GM18507 (cell line): ENCODE results near the gene FAM9C.

ENCODE experiments used
- DNase-seq: peaks from one replicate; pipeline ENCODE4 v3.0.0; 2011; ENCODE audit warnings: low read depth; ENCODE audit not compliant: insufficient read length; ENCODE audit errors: extremely low spot score
- FAIRE-seq: peaks from 2 replicates; lab custom pipeline; 2011; peaks lifted over from hg19 to GRCh38; lab: Jason Lieb, UNC

Gene FAM9C

DNA sequence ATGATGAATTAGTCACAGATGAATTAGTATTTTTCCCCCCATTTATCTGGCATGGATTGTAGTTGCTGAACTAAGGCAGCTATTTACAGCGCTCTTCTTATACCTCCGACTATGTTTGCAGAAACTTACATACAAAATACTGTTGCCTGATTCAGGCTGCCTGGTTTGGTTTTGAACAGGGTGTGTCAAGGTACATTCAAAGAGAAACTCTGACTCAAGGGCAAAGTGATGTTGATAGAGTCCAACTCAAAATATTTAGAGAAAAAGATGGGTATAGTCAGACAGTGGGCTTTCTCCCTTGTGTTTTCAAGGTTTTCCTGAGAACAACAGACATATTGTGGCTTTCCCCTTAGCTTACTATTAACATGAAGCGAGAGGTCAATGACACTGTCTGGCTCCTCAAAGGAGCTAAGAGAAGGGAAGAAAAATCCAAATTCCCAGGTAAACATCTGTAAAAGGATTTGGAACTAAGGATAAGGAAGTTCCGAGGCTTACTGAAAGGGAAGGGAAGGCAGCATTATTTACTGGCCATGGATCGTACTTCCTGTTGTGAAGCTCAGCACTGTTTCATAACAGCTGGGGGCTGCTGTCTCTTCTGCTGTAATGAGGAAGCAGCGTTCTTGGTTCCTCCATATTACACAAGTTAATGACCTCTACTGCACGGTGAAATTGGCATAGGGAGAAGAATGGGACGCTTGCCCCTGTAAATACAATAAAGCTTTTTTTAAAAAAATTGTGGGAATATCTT lies 30.9 kb downstream of the FAM9C start:
- peak; percentile 94 for FAIRE-seq

DNA sequence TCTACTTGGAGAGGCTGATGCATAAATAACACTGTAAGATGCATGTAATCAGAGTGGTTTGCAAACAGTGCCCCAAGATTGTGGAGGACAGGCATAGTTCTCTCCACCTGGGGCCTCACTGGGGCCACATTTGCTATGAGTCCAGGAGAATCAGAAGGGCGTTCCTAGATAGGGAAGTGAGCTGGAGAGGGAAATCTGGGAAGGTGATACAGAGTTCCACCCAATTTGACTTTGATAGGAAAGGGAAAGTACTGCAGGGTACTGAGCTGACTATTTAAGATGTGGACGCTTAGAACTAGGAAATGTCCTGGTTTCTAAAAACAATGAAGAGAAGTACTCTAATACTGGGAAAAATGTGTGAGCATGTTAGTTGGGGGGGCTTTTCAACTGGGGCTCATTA lies 33.9 kb downstream of the FAM9C start:
- no peak for DNase-seq
- FAIRE-seq, result peak; percentile 26

More for the DNA sequence above, 30.9 kb downstream of the FAM9C start:
- DNase-seq, result no peak

DNA sequence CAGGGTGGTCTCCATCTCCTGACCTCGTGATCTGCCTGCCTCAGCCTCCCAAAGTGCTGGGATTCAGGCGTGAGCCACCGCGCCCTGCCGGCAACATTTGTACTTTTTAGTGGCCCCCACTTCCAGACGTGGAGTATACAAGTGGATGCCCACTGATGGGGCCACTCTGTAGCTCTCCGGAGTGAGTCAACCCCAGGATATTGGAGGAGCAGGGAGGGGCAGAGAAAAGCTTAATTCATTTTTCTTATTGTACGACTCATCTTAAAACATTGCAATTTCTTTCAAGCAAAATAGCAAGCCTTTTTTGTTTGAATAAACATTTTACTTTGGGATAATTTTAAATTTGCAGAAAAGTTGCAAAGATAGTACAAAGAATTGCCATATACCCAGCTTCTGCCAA lies 34.6 kb downstream of the FAM9C start:
- no peak for DNase-seq
- FAIRE-seq, result no peak

DNA sequence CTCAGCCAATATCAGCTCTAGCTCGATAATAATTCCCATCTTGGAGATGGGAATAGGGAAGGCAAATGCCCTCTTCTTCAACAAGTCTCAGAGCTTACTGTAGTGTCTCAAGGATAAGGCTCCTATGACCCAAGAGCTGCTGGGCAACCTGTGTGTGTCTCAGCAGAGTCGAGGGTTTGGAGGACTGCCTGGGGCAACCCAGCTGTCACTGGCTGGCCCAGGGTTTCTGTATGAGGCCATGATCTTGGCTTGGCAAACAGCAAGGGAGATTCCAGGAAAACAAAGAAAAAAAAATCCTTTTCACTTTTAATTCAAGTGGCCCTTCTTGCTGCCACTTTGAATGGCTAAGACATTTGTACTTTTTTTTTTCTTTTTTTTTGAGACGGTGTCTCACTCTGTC lies 35.1 kb downstream of the FAM9C start:
- peak; percentile 61 for FAIRE-seq
- DNase-seq, result no peak

DNA sequence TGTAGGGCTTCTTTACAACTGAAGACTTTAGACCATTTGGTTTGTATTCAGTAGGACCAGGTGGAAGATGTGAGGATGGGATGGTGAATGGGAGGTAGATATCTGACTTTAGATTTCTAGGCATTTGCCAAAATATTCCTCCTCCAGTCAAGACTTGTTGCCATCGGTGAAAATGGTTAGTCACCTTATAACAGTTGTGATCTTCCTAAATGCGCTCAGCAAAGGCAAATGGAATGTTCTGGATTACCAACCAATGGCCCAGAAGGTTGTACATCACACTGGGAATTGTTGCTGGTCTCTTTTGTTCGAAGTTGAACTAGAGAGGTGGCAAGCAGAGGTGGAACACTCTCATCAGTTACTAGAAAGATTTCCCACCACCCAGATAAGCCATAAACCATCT lies 35.6 kb downstream of the FAM9C start:
- FAIRE-seq (peak; percentile 18), DNase-seq (no peak)

DNA sequence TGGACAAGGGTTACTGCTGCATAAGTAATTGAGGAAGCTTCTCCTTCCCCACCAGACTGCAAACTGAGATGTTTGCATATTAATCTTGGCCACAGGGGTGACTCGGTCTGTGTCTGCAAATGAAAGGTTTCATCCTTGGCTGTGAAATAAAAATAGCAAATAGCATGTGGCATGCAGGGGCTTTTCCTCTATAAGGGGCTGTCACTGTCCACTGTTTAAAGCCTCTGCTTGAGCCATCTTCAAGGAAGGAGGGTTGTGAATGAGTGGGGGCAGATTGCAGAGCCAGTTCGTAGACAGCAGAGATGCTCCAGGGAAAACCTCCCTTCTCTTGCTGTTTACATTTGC lies 36.3 kb downstream of the FAM9C start:
- FAIRE-seq (peak; percentile 98), DNase-seq (no peak)

DNA sequence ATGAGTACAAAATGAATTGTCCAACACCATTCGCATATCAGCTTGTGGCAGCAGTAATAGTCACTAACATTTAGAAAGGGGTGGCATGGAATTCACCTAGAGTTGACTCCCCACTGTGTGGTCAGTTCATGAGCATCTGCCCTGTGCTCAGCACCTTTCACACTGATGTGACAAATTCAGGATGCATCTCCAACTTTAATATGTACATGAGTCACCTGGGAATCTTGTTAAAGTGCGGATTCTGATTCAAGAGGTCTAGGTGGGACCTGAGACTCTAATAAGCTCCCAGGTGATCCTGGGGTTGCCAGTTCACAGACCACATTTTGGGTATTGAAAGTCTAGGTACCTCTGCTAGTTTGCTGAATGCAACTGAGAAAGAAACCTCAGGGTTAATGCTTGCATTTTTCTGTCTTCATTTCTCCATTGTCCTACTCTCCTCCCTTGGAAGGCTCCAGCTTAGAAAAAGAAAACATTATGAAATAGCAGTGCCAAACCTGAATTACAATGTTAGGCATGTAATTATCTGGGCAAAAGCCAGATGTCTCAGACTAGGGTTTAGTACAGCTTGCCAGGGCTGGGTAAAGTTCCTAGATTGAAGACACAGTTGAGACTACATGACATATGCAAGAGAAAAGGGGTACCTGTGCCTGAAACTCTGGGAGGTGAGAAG lies 36.8 kb downstream of the FAM9C start:
- DNase-seq, result no peak
- no peak for FAIRE-seq

DNA sequence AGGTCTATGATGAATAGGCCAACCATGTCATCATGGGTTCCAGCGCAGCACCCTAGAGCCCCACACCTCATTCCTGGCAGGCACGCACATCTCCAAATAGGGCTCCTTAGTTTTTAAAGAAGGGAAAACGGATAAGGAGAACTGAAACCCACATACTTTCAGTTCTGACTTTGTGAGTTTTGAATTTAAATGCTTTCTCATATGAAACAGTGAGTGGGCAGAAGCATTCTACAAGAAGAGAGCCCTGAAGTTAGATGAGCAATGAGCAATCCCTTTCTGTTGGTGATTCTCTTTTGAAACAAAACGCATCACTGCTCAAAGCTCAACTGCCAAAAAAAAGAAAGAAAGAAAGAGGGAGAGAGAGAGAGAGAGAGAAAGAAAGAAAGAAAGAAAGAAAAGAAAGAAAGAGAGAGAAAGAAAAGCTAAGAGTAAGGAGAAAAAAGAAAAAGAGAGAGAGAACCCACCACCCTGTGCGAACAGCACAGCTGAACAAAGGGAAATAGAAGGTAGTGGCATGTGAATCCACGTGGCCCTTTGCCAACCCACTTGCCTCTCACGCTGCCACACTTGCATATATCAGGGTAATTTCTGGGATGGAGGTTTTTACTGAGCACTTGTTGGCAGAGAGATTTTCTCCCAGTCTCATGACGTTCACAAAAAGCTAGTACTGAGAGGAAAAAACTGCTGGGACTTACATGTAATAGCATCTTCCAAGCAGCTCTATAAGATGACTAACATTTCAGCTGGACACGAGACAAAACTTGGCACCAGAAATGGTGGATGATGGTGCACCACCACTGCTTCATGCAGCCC lies 38.6 kb downstream of the FAM9C start:
- peak; percentile 94 for FAIRE-seq
- no peak for DNase-seq

DNA sequence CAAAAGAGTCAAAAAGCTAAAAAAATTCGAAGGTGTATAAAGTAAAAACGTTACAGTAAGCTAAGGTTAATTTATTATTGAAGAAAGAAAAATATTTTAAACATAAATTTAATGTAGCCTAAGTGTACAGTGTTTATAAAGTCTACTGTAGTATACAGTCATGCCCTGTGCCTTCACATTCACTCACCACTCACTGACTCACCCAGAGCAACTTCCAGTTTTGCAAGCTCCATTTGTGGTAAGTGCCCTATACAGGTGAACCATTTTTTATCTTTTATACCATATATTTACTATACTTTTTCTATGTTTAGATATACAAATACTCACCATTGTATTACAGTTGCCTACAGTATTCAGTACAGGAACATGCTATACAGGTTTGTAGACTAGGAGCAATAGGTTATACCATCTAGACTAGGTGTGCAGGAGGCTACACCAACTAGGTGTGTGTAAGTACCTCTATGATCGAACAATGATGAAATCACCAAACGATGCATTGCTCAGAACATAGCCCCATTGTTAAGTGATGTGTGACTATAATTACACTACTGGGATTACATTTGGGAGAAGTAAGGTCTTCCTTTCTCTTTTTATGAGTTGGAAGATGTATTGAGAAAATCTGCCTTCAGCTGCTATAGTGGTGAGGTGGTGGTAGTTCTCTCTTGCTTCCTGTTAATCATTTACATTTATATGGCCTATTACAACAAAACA lies 42.3 kb downstream of the FAM9C start:
- DNase-seq, result no peak
- FAIRE-seq, result peak; percentile 91

DNA sequence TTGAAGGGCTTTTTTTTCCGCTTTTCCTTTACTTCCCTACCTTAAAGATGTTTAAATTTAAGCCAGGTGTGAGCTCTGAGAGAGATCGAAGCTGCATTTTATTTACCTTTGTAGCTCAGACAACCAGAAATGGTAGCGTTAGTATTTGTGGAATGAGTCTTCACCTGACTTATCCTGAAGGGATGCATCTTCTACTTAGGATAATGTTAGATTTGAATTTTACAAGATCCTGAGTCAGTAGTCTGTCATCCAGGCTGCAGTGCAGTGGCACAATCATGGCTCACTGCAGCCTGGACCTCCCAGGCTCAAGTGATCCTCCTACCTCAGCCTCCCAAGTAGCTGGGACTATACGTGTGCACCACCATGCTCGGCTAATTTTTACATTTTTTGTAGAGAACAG lies 43.3 kb downstream of the FAM9C start:
- DNase-seq, result no peak
- FAIRE-seq, result no peak

DNA sequence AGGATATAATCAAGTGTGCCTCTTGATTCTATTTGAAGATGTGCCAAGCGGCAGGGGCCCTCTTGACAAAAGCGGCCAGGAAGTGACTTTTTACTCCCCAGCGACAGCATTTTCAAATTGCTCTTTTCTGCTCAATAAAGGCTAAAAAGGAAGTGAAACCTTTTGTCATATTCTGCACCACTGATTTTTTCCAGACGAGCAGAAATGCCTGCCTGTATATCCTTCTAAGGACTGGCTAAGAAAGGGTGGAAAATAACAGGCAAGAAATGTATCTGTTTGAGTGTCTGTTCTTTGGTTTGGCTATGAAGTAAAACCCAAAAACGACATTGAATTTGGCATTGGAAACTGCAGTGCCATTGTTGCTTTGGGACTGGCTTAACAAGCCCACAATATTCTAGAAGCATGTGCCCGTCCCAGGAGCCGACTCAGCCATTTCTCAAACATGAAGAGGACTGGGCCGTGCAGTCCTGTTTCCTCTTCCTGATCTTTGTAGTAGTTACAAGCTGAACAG lies 44.1 kb downstream of the FAM9C start:
- DNase-seq, result no peak
- peak; percentile 92 for FAIRE-seq

DNA sequence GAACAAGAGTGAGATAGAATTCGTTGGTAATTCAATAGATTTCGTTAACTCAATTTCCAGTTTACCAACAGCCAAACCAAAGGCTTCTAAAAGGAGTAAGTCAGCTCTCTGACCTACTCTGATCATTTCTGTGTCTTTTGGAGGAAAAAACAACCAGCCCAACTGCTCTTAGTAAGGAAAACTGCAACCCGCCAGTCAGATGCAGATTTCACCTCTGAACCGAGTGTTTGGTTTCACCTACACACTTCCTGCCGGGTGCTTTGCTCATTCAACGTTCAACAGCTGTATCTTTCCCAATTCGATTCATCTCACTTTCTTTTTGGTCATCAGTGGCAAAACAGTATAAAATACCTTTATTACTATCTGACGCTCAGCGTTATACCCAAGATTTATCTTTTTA lies 45.0 kb downstream of the FAM9C start:
- FAIRE-seq (peak; percentile 97), DNase-seq (no peak)

DNA sequence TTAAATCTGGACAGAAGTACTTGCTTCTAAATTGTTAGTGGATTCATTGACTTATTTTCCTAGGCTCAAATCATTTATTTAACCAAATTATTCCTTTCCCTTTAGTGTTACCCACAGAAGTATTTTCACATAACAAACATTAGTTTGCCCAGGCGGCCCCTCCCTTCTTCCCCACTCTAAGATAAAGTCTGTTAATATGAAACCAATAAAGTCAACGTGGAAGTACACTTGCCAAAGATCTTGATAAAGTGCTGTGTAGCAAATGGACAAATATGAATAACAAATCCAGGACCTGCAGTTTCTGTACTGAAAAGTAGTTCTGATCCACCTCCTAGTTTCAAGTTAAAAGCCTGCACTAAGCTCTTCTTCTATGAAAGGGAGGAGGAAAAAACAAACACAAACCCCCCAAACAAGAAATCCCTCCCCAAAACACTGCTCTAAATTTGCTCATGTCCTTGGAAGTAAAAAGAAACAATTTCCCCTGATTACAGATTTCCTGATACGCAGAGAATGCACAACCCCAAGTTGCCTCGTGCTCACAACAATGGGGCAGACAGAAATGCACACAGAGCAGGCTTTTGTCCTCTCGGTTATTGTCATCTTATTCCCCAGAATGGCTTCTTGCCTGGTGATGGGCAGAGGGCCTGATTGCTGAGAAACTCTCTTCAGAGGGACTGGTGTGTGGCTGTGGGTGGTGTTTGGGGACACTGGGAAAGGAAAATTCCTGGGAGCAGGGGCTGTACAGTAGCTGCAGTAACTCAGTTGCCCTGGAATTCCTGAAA lies 46.3 kb downstream of the FAM9C start:
- DNase-seq (no peak), FAIRE-seq (no peak)

DNA sequence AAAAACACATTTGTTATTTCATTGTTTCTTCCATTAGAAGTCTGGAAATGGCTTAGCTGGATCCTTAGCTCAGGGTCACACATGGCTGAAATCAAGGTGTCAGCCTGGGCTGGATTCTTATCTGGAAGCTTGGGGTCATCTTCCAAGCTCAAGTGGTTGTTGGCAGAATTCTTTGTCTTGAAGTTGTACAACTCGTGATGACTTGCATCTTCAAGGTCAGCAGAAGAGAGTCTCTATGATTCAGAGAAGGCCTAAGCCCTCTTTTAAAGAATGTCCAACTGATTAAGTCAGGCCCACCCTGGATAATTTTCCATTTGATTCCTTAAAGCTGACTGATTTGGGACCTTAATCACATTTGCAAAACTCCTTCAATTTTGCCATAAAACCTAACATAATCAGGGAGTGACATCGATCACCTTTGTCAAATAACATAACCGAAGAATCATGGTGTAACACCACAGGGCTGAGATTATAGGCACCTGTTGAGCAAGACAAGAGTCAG lies 47.4 kb downstream of the FAM9C start:
- DNase-seq (no peak), FAIRE-seq (peak; percentile 38)

DNA sequence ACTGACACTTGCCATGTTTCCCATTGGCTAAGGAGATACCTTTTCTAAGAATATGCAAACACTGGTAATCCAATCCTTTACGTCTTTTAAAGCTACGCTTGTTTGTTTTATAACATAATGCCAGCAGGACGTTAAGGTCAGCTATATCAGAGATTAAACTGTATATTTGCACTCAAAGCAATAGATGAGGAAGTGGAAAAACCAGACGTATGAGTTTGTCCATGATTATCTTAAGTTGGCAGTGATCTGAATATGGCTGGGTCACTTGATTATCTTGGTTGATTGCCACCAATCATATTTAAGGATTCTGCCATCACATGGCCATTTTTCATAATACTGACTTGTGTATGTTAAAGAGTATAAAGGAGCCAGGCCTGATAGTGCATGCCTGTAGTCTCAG lies 50.1 kb downstream of the FAM9C start:
- DNase-seq, result no peak
- peak; percentile 59 for FAIRE-seq

DNA sequence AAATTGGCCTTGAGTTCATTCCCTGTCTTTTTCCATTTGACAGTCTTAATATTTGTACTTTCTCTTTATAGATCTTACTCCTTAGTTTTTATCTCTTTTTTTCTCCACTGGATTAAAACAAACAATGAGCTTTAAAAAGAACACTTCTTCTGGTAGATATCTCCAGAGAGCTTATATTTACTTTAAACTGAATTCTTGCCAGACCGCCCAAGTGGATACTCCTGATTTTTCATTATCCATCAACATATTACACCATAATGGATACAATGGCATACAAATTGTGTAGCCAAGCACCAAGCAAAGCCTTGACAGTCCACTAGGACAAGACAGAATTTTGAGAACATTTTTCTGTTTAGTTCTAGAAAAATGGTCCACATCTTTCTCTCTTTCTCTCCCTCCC lies 50.6 kb downstream of the FAM9C start:
- FAIRE-seq, result peak; percentile 26
- DNase-seq, result no peak

DNA sequence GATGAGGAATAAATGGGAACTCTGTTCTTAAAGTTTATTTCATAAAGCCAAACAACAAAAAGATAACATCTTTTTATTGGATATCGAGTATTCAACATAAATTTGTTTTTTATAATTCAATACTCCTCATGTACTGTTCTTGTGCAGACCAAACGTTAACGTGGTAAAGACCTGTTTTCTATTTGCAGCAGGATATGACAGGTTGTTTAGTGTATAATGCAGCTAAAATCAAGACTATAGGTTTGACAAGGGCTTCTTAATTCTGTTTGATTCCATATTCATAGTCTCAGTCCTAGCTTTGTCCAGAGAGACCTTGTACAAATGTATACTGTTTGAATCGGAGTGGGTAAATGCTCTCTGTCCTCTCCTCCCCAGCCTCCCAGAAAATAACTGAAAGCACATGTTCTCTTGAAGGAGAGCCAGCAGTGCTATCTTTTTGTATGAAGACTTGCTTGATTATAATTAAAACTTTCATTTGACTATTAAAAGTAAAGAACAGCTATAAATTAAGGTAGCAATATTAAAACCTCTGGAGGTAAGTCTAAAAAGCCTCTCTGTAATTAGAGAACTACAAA lies 51.8 kb downstream of the FAM9C start:
- DNase-seq, result no peak
- no peak for FAIRE-seq

DNA sequence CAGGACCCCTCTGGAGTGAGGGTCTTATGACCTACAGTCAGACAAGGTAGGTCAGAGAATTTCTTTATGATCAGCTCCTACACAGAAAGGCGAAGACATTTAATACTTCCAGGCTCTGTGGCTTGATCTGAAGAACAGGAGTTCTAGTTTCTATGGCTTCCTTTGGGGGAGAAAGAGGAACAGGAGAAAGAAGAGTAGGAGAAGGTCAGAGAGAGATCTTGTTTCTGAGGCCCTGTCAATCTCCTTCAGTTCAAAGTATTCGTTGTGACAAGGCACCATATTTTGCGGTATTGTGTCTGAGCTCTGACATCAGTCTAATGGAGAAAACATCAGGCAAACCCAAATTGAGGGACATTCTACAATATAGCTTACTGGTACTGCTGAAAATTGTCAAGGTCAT lies 52.8 kb downstream of the FAM9C start:
- no peak for DNase-seq
- no peak for FAIRE-seq

DNA sequence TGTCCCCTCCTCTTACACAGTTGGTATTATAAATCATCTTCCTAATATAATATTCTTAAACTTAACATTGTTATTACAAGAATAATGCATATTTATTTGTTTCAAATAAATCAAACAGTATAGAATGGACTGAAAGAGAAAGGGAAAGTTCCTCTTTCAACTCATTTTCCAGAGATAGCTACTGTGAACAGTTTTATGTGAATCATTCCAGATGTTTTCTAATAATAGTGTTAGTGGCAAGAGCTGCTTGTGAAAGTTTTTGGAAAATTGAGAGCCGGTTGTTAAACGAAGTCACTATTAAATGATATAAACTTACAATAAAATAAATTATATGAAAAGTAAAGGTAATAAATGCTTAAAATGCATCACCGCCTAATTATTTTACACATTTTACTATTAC lies 55.0 kb downstream of the FAM9C start:
- DNase-seq, result no peak
- no peak for FAIRE-seq
